ENCODE results near the gene MRPL23. TPM values are rescaled to one million over a fixed set of nuclear protein-coding genes. Genes with fewer than 3 reads are reported as not detected.

The MRPL23 gene
- total and polyA plus RNA-seq, 2 donors (not counting 1 experiment from before 2014, with no cell fraction given): 68.2 to 95.3 TPM

DNA sequence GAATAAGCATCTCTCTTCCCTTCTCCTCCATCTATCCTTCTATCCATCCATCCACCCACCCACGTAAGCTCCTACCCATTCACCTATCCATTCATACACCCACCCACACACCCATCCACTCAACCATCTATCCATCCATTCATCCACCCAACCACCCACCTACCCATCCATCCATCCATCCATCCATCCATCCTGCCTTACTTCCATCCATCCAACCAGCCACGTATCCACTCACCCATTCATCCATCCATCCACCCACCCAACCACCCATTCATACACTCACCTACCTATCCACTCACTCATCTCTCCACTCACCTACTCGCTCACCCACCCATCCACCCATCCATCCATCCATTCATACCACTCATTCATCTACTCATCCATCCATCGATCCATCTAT lies 14.5 kb upstream of the MRPL23 start:
- H3K4me3 ChIP-seq (replicated peaks in 1 of 4; ENCODE audit: control extremely low read depth in 1 of 4, insufficient read depth in 1 of 4, low read depth in 3 of 4, low read length in 4 of 4): no peak overlapping the region
- H2AFZ ChIP-seq (ENCODE audit: low read length): no peak overlapping the region
- H3K36me3 ChIP-seq (ENCODE audit: control insufficient read depth, insufficient read depth, low read length): no peaks in the 10 kb centered on the region
- H3K27me3 ChIP-seq (ENCODE audit: control insufficient read depth, insufficient read depth, low read length): no peaks in the 10 kb centered on the region
- no peak overlapping the region for H3K9ac ChIP-seq (ENCODE audit: insufficient read depth, low read length)
- H3K4me2 ChIP-seq (ENCODE audit: extremely low read depth, insufficient read depth, low read length): no peak overlapping the region
- TF ChIP-seq, protein P1, sequence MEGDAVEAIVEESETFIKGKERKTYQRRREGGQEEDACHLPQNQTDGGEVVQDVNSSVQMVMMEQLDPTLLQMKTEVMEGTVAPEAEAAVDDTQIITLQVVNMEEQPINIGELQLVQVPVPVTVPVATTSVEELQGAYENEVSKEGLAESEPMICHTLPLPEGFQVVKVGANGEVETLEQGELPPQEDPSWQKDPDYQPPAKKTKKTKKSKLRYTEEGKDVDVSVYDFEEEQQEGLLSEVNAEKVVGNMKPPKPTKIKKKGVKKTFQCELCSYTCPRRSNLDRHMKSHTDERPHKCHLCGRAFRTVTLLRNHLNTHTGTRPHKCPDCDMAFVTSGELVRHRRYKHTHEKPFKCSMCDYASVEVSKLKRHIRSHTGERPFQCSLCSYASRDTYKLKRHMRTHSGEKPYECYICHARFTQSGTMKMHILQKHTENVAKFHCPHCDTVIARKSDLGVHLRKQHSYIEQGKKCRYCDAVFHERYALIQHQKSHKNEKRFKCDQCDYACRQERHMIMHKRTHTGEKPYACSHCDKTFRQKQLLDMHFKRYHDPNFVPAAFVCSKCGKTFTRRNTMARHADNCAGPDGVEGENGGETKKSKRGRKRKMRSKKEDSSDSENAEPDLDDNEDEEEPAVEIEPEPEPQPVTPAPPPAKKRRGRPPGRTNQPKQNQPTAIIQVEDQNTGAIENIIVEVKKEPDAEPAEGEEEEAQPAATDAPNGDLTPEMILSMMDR (conservative IDR thresholded peaks at IDR 0.05 in 1 of 2, IDR thresholded peaks at IDR 0.05 in 1 of 2; ENCODE audit: low read depth in 1 of 2, low read length in 2 of 2): no peak
- no peak for TF ChIP-seq EZH2 (IDR thresholded peaks at IDR 0.05; ENCODE audit: low read length, missing control alignments)
- no peaks in the 10 kb centered on the region for H3K9me3 ChIP-seq (ENCODE audit: control insufficient read depth, insufficient read depth, low read depth, low read length)
- no peaks in the 10 kb centered on the region for H4K20me1 ChIP-seq (ENCODE audit: control insufficient read depth, extremely low read depth, insufficient read depth, low read length)
- no peak for DNase-seq (ENCODE audit: low read depth in 2 of 2)
- no peak overlapping the region for H3K27ac ChIP-seq (ENCODE audit: insufficient read depth, low read length)
- no peaks in the 10 kb centered on the region for H3K4me1 ChIP-seq (ENCODE audit: control insufficient read depth, extremely low read depth, insufficient read depth, low read length)
- H3K79me2 ChIP-seq (ENCODE audit: control insufficient read depth, insufficient read depth, low read length): no peaks in the 10 kb centered on the region

DNA sequence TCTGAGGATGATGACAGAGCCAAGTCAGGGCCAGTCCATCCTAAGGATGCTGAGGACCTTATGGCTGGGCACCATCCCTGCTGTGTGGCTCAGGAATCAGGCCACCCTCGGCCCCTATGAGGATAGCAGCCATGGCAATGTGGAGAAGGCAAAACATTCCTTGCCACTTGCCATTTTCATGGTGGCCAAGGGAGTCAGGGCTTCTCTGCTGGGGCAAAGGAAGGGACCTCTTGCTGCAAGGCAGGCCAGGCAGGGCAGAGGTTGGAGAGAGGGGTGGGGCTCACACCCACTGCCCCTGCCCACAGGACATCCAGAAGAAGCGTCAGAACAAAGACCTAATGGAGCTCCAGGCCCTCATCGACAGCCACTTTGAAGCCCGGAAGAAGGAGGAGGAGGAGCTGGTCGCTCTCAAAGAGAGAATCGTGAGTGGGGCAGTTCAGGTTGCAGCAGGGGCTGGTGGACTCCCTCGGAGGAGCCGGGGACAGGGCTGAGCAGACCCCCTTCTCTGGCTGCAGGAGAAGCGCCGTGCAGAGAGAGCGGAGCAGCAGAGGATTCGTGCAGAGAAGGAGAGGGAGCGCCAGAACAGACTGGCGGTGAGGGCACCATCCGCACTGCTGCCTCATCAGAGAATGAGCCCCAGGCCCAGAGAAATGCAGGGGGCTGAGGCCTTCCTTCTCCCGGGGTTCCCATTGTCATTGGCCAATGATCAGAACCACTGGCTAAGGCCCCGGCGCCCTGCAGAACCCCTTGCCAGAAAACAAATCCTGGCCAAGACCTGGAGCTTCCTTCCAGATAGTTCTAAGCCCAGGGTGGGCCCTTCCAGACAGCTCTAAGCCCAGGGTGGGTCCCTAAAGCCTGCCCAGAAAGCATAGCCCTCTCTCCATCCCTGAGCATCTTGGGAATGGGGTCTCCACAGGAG lies 13.5 kb upstream of the MRPL23 start:
- Histone ChIP-seq H3K4me1 (ENCODE audit: control insufficient read depth, extremely low read depth, insufficient read depth, low read length) (no peaks in the 10 kb centered on the region), H3K27ac (ENCODE audit: insufficient read depth, low read length) (no peak overlapping the region), H3K9ac (ENCODE audit: insufficient read depth, low read length) (no peak overlapping the region), H3K4me2 (ENCODE audit: extremely low read depth, insufficient read depth, low read length) (no peak overlapping the region), H3K36me3 (ENCODE audit: control insufficient read depth, insufficient read depth, low read length) (no peaks in the 10 kb centered on the region), H3K9me3 (ENCODE audit: control insufficient read depth, insufficient read depth, low read depth, low read length) (no peaks in the 10 kb centered on the region), H2AFZ (ENCODE audit: low read length) (no peak overlapping the region), H3K79me2 (ENCODE audit: control insufficient read depth, insufficient read depth, low read length) (no peaks in the 10 kb centered on the region), H4K20me1 (ENCODE audit: control insufficient read depth, extremely low read depth, insufficient read depth, low read length) (no peaks in the 10 kb centered on the region), H3K4me3 (replicated peaks in 1 of 4; ENCODE audit: control extremely low read depth in 1 of 4, insufficient read depth in 1 of 4, low read depth in 3 of 4, low read length in 4 of 4) (no peak overlapping the region), H3K27me3 (ENCODE audit: control insufficient read depth, insufficient read depth, low read length) (no peaks in the 10 kb centered on the region)
- DNase-seq (ENCODE audit: low read depth in 2 of 2): no peak
- TF ChIP-seq, protein P1 (conservative IDR thresholded peaks at IDR 0.05 in 1 of 2, IDR thresholded peaks at IDR 0.05 in 1 of 2; ENCODE audit: low read depth in 1 of 2, low read length in 2 of 2): no peak
- TF ChIP-seq EZH2 (IDR thresholded peaks at IDR 0.05; ENCODE audit: low read length, missing control alignments): no peak

DNA sequence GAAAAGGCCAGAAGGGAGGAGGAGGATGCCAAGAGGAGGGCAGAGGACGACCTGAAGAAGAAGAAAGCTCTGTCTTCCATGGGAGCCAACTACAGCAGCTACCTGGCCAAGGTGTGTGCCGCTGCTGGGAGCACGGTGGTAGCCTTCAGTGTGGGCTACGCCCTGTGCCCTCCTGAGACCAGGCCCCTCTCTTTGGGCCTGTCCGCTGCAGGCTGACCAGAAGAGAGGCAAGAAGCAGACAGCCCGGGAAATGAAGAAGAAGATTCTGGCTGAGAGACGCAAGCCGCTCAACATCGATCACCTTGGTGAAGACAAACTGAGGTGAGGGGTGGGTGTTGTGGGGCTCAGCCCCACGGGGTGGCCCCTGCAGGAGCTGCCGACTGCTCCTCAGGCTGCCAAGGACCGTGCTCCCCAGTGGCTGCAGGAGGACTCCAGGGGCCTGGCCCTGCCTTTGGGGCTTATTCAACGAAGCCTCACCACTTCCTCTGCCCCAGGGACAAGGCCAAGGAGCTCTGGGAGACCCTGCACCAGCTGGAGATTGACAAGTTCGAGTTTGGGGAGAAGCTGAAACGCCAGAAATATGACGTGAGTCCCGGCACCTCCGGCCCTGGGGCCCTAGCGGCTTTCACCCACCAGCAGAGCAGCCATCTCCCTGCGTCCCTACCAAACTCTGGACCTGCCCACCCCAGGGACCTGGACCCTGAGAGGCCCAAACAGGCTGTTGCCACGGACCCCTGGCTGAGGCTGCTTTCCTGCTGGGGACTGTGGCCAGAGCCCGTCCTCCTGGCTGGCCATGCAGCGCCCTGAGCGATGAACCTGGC lies 12.6 kb upstream of the MRPL23 start:
- Histone ChIP-seq H2AFZ (ENCODE audit: low read length) (no peak overlapping the region), H3K4me3 (replicated peaks in 1 of 4; ENCODE audit: control extremely low read depth in 1 of 4, insufficient read depth in 1 of 4, low read depth in 3 of 4, low read length in 4 of 4) (no peak overlapping the region), H3K4me2 (ENCODE audit: extremely low read depth, insufficient read depth, low read length) (no peak overlapping the region), H3K4me1 (ENCODE audit: control insufficient read depth, extremely low read depth, insufficient read depth, low read length) (no peaks in the 10 kb centered on the region), H3K36me3 (ENCODE audit: control insufficient read depth, insufficient read depth, low read length) (no peaks in the 10 kb centered on the region), H3K79me2 (ENCODE audit: control insufficient read depth, insufficient read depth, low read length) (no peaks in the 10 kb centered on the region), H3K27me3 (ENCODE audit: control insufficient read depth, insufficient read depth, low read length) (no peaks in the 10 kb centered on the region), H3K9me3 (ENCODE audit: control insufficient read depth, insufficient read depth, low read depth, low read length) (no peaks in the 10 kb centered on the region), H3K27ac (ENCODE audit: insufficient read depth, low read length) (no peak overlapping the region), H4K20me1 (ENCODE audit: control insufficient read depth, extremely low read depth, insufficient read depth, low read length) (no peaks in the 10 kb centered on the region), H3K9ac (ENCODE audit: insufficient read depth, low read length) (no peak overlapping the region)
- TF ChIP-seq, protein P1 (conservative IDR thresholded peaks at IDR 0.05 in 1 of 2, IDR thresholded peaks at IDR 0.05 in 1 of 2; ENCODE audit: low read depth in 1 of 2, low read length in 2 of 2): no peak
- TF ChIP-seq EZH2 (IDR thresholded peaks at IDR 0.05; ENCODE audit: low read length, missing control alignments): no peak
- DNase-seq (ENCODE audit: low read depth in 2 of 2): no peak
